GM12864 (cell line): ENCODE measurements around the gene SLC24A3.

Experiments used
- DNase-seq: peaks from one replicate; pipeline ENCODE4 v3.0.0-alpha.2; 2011; ENCODE audit warnings: low read depth
- H3K4me3 ChIP-seq: 2 replicates; pipeline ENCODE4 v1.5.1; 2011; ENCODE audit warnings: mild to moderate bottlenecking, low read depth, low read length, control low read depth
- CTCF ChIP-seq: IDR thresholded peaks from 2 replicates; pipeline ENCODE4 v1.5.1; 2011; ENCODE audit warnings: low read depth, mild to moderate bottlenecking, moderate library complexity, low read length, control low read depth, inconsistent platforms; ENCODE audit errors: missing control alignments

SLC24A3 gene

GRCh38 chr20:19213946-19214490 is 1.6 kb downstream of the SLC24A3 start:
- no peak overlapping the region for H3K4me3 ChIP-seq
- DNase-seq, result no peak
- no peak for TF ChIP-seq CTCF

GRCh38 chr20:19218411-19218810 is 6.0 kb downstream of the SLC24A3 start:
- TF ChIP-seq CTCF, result no peak
- H3K4me3 ChIP-seq, result no peak overlapping the region
- DNase-seq, result no peak

GRCh38 chr20:19222520-19223040 is 10.1 kb downstream of the SLC24A3 start:
- DNase-seq, result no peak
- no peak overlapping the region for H3K4me3 ChIP-seq
- TF ChIP-seq CTCF, result no peak

GRCh38 chr20:19223640-19224039 is 11.2 kb downstream of the SLC24A3 start:
- TF ChIP-seq CTCF, result no peak
- no peak for DNase-seq
- no peak overlapping the region for H3K4me3 ChIP-seq

- no peak for TF ChIP-seq CTCF
- no peak for DNase-seq
- H3K4me3 ChIP-seq, result no peak overlapping the region
Measured at GRCh38 chr20:19231359-19232035, 19.1 kb downstream of the SLC24A3 start.

- DNase-seq, result no peak
- H3K4me3 ChIP-seq, result no peak overlapping the region
- no peak for TF ChIP-seq CTCF
Measured at GRCh38 chr20:19232997-19233794, 20.8 kb downstream of the SLC24A3 start.
